HG03571 (cell line): ENCODE data around the gene FAM174C.

Experiments used
- ATAC-seq: cut with Tn5 transposase; IDR thresholded peaks from one replicate; pipeline ENCODE4 v1.9.1; 2021; ENCODE audit not compliant: unreplicated experiment

The FAM174C gene

GRCh38 chr19:1275260-1275975 lies at the start of gene FAM174C:
Gene FAM174C, plus strand, starts transcription at chr19:1275530. Its CDS starts 20 bp downstream, at chr19:1275550.
- ATAC-seq = peak; percentile 63

- no peak for ATAC-seq
Measured at GRCh38 chr19:1226227-1226518, 49.2 kb upstream of the FAM174C start.

GRCh38 chr19:1226522-1227303 lies 48.6 kb upstream of the FAM174C start:
- ATAC-seq = no peak

GRCh38 chr19:1227304-1228054 lies 47.9 kb upstream of the FAM174C start:
- no peak for ATAC-seq

- ATAC-seq = no peak
Measured at GRCh38 chr19:1228161-1228957, 47.0 kb upstream of the FAM174C start.

- no peak for ATAC-seq
Measured at GRCh38 chr19:1229056-1229923, 46.0 kb upstream of the FAM174C start.

GRCh38 chr19:1229924-1230782 lies 45.2 kb upstream of the FAM174C start:
- ATAC-seq = no peak

GRCh38 chr19:1230783-1231489 lies 44.4 kb upstream of the FAM174C start:
- no peak for ATAC-seq

GRCh38 chr19:1231729-1232637 lies 43.3 kb upstream of the FAM174C start:
- no peak for ATAC-seq

GRCh38 chr19:1232652-1233072 lies 42.7 kb upstream of the FAM174C start:
- ATAC-seq = no peak

- ATAC-seq = no peak
Measured at GRCh38 chr19:1233115-1233667, 42.1 kb upstream of the FAM174C start.

GRCh38 chr19:1234051-1234954 lies 41.0 kb upstream of the FAM174C start:
- no peak for ATAC-seq

- ATAC-seq = no peak
Measured at GRCh38 chr19:1234955-1235380, 40.4 kb upstream of the FAM174C start.

GRCh38 chr19:1235625-1236538 lies 39.4 kb upstream of the FAM174C start:
- ATAC-seq = no peak

GRCh38 chr19:1236576-1236975 lies 38.8 kb upstream of the FAM174C start:
- no peak for ATAC-seq
